ENCODE data around the gene TFAP2C.

The TFAP2C gene

GRCh38 chr20:56595746-56596475 is 33.2 kb upstream of the TFAP2C start:
- Histone ChIP-seq H3K27ac (replicated peaks) (no peak overlapping the region), H3K27me3 (ENCODE audit: insufficient read depth, poor library complexity, severe bottlenecking) (no peaks in the 10 kb centered on the region), H3K4me3 (replicated peaks; ENCODE audit: insufficient read depth, low read length) (no peak overlapping the region)
- no peak for TF ChIP-seq GABPA (IDR thresholded peaks at IDR 0.05; ENCODE audit: low read depth)
- no peak for TF ChIP-seq REST (IDR thresholded peaks at IDR 0.05; ENCODE audit: insufficient replicate concordance, low read depth)
- no peak for TF ChIP-seq POLR2AphosphoS5 (IDR thresholded peaks at IDR 0.05; ENCODE audit: low read depth)
- TF ChIP-seq, protein P1, sequence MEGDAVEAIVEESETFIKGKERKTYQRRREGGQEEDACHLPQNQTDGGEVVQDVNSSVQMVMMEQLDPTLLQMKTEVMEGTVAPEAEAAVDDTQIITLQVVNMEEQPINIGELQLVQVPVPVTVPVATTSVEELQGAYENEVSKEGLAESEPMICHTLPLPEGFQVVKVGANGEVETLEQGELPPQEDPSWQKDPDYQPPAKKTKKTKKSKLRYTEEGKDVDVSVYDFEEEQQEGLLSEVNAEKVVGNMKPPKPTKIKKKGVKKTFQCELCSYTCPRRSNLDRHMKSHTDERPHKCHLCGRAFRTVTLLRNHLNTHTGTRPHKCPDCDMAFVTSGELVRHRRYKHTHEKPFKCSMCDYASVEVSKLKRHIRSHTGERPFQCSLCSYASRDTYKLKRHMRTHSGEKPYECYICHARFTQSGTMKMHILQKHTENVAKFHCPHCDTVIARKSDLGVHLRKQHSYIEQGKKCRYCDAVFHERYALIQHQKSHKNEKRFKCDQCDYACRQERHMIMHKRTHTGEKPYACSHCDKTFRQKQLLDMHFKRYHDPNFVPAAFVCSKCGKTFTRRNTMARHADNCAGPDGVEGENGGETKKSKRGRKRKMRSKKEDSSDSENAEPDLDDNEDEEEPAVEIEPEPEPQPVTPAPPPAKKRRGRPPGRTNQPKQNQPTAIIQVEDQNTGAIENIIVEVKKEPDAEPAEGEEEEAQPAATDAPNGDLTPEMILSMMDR (IDR thresholded peaks at IDR 0.05; ENCODE audit: insufficient read depth, low read length), result no peak
- no peak for TF ChIP-seq SPI1 (IDR thresholded peaks at IDR 0.05; ENCODE audit: borderline replicate concordance, low read depth)
- no peak for DNase-seq (ENCODE audit: low read depth in 1 of 2, low spot score in 1 of 2)

GRCh38 chr20:56601166-56601565 is 27.9 kb upstream of the TFAP2C start:
- Histone ChIP-seq H3K27ac (replicated peaks) (no peak overlapping the region), H3K27me3 (ENCODE audit: insufficient read depth, poor library complexity, severe bottlenecking) (no peaks in the 10 kb centered on the region), H3K4me3 (replicated peaks; ENCODE audit: insufficient read depth, low read length) (no peak overlapping the region)
- DNase-seq (ENCODE audit: low read depth in 1 of 2, low spot score in 1 of 2), result no peak
- TF ChIP-seq, protein P1 (IDR thresholded peaks at IDR 0.05; ENCODE audit: insufficient read depth, low read length), result no peak
- no peak for TF ChIP-seq GABPA (IDR thresholded peaks at IDR 0.05; ENCODE audit: low read depth)
- no peak for TF ChIP-seq REST (IDR thresholded peaks at IDR 0.05; ENCODE audit: insufficient replicate concordance, low read depth)
- TF ChIP-seq SPI1 (IDR thresholded peaks at IDR 0.05; ENCODE audit: borderline replicate concordance, low read depth), result no peak
- no peak for TF ChIP-seq POLR2AphosphoS5 (IDR thresholded peaks at IDR 0.05; ENCODE audit: low read depth)

GRCh38 chr20:56604673-56605072 is 24.4 kb upstream of the TFAP2C start:
- Histone ChIP-seq H3K27me3 (ENCODE audit: insufficient read depth, poor library complexity, severe bottlenecking) (no peaks in the 10 kb centered on the region), H3K4me3 (replicated peaks; ENCODE audit: insufficient read depth, low read length) (no peak overlapping the region), H3K27ac (replicated peaks) (no peak overlapping the region)
- DNase-seq (ENCODE audit: low read depth in 1 of 2, low spot score in 1 of 2), result no peak
- TF ChIP-seq SPI1 (IDR thresholded peaks at IDR 0.05; ENCODE audit: borderline replicate concordance, low read depth), result no peak
- TF ChIP-seq, protein P1 (IDR thresholded peaks at IDR 0.05; ENCODE audit: insufficient read depth, low read length), result no peak
- no peak for TF ChIP-seq POLR2AphosphoS5 (IDR thresholded peaks at IDR 0.05; ENCODE audit: low read depth)
- no peak for TF ChIP-seq GABPA (IDR thresholded peaks at IDR 0.05; ENCODE audit: low read depth)
- no peak for TF ChIP-seq REST (IDR thresholded peaks at IDR 0.05; ENCODE audit: insufficient replicate concordance, low read depth)
